ENCODE measurements around the gene VEGFC.

Gene VEGFC

GRCh38 chr4:176795441-176795840 is 2.7 kb upstream of the VEGFC start:
- DNase-seq, result no peak

GRCh38 chr4:176794651-176795050 is 1.9 kb upstream of the VEGFC start:
- DNase-seq, result no peak

DNA sequence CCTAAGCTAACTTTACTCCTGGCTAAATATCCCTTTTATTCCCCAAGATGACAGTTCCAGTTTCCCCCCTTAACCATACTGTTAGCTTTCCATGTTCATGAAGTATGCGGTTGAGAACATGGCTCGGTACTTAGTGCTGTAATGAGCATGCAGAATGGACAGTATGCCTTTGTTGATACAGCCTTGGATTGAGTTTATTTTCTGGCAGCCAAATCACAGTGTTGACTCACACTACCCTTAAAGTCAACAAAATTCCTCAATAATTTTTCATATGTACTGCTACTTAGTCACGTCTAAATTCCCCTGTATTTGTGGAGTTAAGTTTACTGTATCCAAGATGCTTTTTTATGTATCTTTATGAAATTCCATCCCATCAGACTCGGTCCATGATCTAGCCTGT is 1.4 kb upstream of the VEGFC start:
- DNase-seq, result no peak

GRCh38 chr4:176793060-176793605 is 411 bp upstream of the VEGFC start:
- no peak for DNase-seq

GRCh38 chr4:176791591-176792325 is 964 bp downstream of the VEGFC start:
- peak; percentile 50 for DNase-seq

DNA sequence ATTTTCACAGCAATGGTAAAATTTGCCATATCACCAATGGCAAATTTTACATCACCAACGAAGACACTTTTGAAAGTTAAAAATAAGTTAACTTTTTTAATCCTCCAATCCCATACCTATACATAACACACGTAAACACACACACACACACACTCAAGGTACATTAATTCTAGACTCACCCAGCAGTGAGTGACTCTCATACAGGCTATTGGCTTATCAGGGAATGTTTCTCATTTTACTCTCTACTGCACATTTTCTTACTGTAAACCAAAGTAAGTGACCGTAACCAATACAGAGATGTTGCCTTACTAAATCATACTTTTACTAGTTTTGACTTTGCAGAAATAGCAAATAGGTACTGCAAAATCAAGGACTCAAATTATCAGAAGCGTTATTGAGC is 2.3 kb downstream of the VEGFC start:
- no peak for DNase-seq

DNA sequence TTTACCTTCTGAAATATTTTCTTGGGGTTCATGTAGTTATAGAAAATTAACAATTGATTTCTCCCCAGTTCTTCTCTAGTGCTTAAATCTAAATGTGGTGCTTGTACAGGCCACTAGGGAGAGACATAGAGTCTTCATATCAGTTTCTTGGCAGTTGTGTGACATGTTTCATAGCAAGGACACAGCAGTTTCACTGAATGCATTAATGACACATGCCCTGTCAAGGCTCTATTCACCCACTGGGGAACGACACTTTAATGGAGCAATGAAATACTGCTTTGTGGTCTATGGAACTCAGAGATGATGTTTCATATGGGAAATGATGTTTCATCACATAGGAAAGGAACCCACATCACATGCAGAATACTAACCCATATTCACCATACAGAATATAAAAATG is 2.8 kb downstream of the VEGFC start:
- peak; percentile 73 for DNase-seq

- peak; percentile 22 for DNase-seq
These were observed 3.8 kb downstream of the VEGFC start for GRCh38 chr4:176788971-176789370.

DNA sequence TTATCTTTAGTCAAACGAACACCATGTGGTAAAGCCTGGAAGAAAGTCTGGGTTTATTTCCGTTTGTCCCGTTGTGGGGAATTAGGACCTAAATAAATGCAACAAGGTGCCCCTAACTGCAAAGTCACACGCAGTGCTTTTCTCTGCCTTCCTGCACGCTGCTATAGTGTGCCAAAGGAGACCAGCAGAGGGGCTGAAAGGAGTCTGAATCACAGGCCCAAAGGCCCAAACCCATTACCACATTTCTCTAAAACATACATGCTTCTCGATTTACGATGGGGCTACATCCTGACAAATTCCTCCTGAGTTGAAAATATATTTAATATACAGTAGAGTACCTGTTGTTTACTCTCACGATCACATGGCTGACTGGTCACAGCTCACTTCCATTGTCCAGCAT is 4.5 kb downstream of the VEGFC start:
- DNase-seq, result peak; percentile 36

GRCh38 chr4:176784816-176785215 is 7.9 kb downstream of the VEGFC start:
- DNase-seq, result no peak

GRCh38 chr4:176782794-176783193 is 9.9 kb downstream of the VEGFC start:
- DNase-seq, result no peak

DNA sequence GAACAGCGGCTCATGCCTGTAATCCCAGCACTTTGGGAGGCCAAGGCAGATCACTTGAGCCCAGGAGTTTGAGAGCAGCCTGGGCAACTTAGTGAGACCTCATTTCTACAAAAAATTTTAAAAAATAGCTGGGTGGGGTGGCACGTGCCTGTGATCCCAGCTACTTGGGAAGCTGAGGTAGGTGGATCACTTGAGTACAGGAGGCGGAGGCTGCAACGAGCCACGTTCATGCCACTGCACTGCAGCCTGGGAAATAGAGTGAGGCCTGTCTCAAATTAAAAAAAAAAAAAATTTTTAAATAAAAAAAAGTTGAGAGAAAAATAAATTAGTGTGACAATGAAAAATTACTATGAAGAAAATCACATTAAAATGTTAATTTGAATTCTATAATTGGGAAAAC is 10.5 kb downstream of the VEGFC start:
- no peak for DNase-seq

DNA sequence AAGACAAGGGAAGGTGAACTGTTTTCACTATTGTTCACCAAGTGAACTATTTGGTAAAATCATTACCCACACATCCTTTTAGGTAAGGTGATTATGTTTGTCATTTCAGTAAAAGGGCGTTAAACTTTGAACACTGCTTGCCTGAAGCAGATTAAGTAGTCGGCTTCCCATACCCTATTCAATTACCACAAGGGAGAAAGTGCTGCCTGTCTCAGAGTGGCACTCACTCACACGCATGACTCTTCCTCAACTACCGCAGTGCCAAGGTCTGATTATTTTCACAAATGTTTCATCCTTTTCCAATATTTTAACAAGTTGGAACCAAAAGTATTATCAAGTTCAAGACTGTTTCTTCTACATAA is 11.0 kb downstream of the VEGFC start:
- peak; percentile 66 for DNase-seq

DNA sequence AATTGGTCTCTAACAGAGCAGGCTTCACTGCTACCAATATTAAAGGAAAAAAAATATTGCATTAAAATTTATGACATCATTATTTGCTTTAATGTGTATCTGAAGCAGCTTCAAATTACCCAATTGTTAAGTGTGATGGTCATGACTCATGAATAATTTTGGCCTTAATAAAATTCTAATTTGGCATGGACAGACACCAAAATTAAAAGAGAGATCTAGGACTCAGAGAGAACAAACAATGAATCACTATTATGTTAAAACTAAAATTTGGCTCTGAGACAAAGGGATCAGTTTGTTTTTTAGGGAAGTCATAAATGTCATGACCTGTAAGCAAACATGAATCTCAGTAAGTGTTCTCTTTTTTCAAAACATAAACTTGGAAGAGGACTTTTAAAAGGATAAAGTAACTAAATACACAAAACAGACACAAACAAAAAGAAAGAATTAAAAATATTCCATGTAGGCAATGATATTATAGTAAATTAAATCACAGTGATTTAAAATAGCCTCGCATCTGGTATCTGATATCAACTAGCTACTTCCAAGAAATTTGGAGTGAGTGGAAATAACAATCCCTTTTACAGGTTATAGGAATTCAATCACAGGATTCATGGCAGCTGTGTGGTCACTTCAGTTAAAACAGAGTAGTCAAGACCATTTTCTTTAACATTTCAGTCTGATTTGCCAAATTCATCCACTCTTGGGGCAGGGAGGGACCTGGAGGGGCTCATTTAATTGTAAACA is 11.6 kb downstream of the VEGFC start:
- DNase-seq, result peak; percentile 70

DNA sequence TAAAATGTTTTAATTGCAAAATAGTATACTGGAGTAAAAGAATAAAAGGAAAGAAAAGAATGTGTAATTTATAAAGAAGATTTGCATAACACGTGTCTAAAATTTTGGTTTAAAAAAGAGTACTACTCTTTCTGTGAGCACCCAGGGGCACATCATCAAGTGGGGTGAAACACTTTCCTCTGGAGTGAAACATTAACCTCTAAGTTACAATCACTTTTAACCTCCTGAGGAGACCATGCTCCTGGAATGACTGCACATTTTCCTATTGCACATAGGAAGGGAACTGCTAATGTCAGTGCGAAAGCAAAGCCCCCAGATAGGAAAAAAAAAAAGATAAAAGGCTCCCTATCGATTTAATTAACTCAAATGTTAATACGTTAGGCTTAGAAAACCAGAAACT is 13.3 kb downstream of the VEGFC start:
- DNase-seq, result peak; percentile 9

DNA sequence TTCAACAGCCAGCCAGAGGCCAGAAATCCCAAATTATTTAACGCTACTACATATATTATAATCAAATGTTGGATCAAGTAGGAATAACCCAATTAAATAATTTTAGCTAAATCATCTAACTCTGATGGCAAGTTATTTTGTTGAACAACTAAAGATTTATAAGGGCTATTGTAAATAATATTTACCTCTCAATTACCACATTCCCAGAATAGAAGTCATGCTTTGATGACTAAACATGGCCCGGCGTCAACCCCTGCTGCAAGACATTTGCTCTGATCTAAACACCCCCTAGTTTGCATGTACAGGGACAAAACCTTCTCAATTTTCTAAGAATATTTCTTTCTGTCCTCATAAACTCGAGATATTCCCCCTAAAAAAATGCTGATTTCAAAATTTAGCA is 14.2 kb downstream of the VEGFC start:
- peak; percentile 57 for DNase-seq

- DNase-seq, result peak; percentile 54
These were observed 14.7 kb downstream of the VEGFC start for GRCh38 chr4:176778063-176778462.

DNA sequence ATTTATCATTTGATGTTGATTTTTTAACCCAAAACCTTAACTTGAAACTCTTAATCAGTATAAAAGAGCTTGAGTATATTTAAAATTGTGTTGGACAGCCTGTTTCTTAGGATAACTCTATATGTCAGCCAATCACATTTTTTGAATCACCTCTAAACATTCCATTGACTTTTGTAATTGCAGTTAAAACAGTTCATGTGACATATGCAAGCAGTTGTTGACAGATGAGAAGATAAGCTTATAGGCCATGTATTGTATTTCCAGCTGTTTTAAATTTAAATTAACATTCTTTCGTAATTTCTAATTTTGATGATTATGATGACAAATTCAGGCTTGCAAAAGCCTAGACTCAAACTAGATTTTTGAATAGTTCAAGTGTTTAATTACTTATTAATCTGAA is 17.4 kb downstream of the VEGFC start:
- DNase-seq, result no peak

GRCh38 chr4:176774852-176775251 is 17.9 kb downstream of the VEGFC start:
- DNase-seq, result peak; percentile 4

GRCh38 chr4:176769514-176769913 is 23.2 kb downstream of the VEGFC start:
- no peak for DNase-seq

- DNase-seq, result no peak
These were observed 25.5 kb downstream of the VEGFC start for GRCh38 chr4:176767183-176767582.

- DNase-seq, result no peak
These were observed 29.9 kb downstream of the VEGFC start for GRCh38 chr4:176762661-176763308.

DNA sequence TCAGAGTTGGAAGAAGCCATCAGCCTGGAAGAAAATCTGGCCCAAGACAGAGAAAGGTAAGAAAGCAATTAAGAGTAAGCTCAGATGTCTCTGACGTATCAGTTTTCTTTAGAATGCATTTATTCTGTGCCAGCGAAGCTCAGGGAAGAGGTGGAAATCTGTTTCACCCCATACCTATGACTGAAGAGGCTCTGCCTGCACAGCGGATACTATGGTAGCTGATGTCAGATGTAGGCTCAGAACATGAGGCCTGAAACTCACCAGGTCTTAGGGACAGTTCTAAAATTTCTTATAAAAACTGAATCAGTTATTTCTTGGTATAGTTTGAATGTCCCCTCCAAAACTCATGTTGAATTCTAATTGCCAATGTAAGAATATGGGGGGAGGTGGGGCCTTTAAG is 30.9 kb downstream of the VEGFC start:
- no peak for DNase-seq

GRCh38 chr4:176760471-176760870 is 32.3 kb downstream of the VEGFC start:
- no peak for DNase-seq
